Psoas muscle (tissue), 8 donors: ENCODE data around the gene BIRC6. TPM values are rescaled to one million over a fixed set of nuclear protein-coding genes. Genes with fewer than 3 reads are reported as not detected.

Experiments
- ATAC-seq, 4 donors: fragments of 200-7000 bp; cut with Tn5 transposase; one replicate each; pipeline ENCODE4 v1.9.1; 2020; ENCODE audit warnings: moderate library complexity in 3 of 4, mild to moderate bottlenecking in 2 of 4
- DNase-seq, 2 donors: peaks; one replicate each; pipeline ENCODE4 v3.0.0-alpha.2; 2020
- H3K27ac ChIP-seq: fragments of 200-600 bp; one replicate; pipeline ENCODE4 v1.8.0; 2022
- H3K27me3 ChIP-seq, 3 donors: fragments of 200-600 bp in 1 of 3; one replicate each; pipeline versions ENCODE4 v1.6.1 to v1.8.0; 2013 to 2022; ENCODE audit warnings: low read length in 2 of 3, mild to moderate bottlenecking in 2 of 3, moderate library complexity in 1 of 3; ENCODE audit not compliant: insufficient read depth in 3 of 3
- H3K36me3 ChIP-seq, 2 donors: fragments of 200-600 bp in 1 of 2; one replicate each; pipeline versions ENCODE4 v1.6.1 to v1.8.0; 2013 to 2022; ENCODE audit warnings: low read depth in 1 of 2, mild to moderate bottlenecking in 1 of 2, moderate library complexity in 1 of 2; ENCODE audit not compliant: insufficient read depth in 1 of 2
- H3K4me1 ChIP-seq: fragments of 200-600 bp; one replicate; pipeline ENCODE4 v1.8.0; 2022
- H3K4me3 ChIP-seq: fragments of 200-600 bp; one replicate; pipeline ENCODE4 v1.8.0; 2022; ENCODE audit warnings: mild to moderate bottlenecking
- H3K9me3 ChIP-seq: fragments of 200-600 bp; one replicate; pipeline ENCODE4 v1.8.0; 2022
- CTCF ChIP-seq: fragments of 200-600 bp; IDR thresholded peaks from one replicate; pipeline ENCODE4 v1.8.0; 2022; ENCODE audit warnings: antibody characterized with exemption
- WGBS, 3 donors: extraction: QIAGEN DNeasy Blood & Tissue Kit; methylation state at CpG; one replicate each; pipeline versions ENCODE4 v1.1.6 to v1.1.7; 2013; 5-methylcytosine and 5-hydroxymethylcytosine counted together
- intact Hi-C, 2 donors: fragments of 100-400 bp; cut with DNase I; formaldehyde crosslinking; loops; one replicate each; pipeline versions ENCODE4 v1.11.0 to v1.14.2; 2022
- polyA plus RNA-seq, 3 donors: library from polyadenylated mRNA; stranded (reverse); fragments of 200-250 nt; gene quantifications; one replicate each; pipeline ENCODE4 v1.2.3, GENCODE V29; 2013
- total RNA-seq, 4 donors: library from RNA; stranded (reverse); fragmentation: NEBNext Ultra II Directional in 2 of 4; extraction: Animal tissue kit (Norgen Biotek cat#: 25700) in 2 of 4; gene quantifications; one replicate each; pipeline versions ENCODE4 v1.2.1 to v1.2.4, GENCODE V29; 2021 to 2023
- donor health status: healthy with polysubstance abuse.
- donor health status: DM: no; HTN: no; CAD: no; lungs with moderate emphysema.
- donor health status: Bipolar disorder and iron deficiency.
- donor health status: healthy.
- donor health status: DM: yes; HTN: yes; CAD: no.
- donor health status: DM: no; HTN: no; CAD: no.
- donor health status: DM: no; HTN: no; CAD: no.
- donor health status: DM: yes; HTN: yes; CAD: no.

BIRC6 gene
- total and polyA plus RNA-seq, 7 donors: 11.1 to 66.7 (median 38.1) TPM

GRCh38 chr2:32423536-32423935, 66.7 kb downstream of the BIRC6 start:
- no peak overlapping the region for H3K4me3 ChIP-seq
- no peak for TF ChIP-seq CTCF
- H3K36me3 ChIP-seq: no peaks in the 10 kb centered on the region
- DNase-seq (no peak), ATAC-seq (no peak)
- intact Hi-C loops: loop anchor here (10.0 kb wide), 2 partner anchors 49 to 59 kb away; no protein-coding TSS in a partner anchor
- no peaks in the 10 kb centered on the region for H3K27me3 ChIP-seq
- peaks cover 34% of the 10 kb centered on the region for H3K4me1 ChIP-seq
- H3K27ac ChIP-seq: no peak overlapping the region
- no peaks in the 10 kb centered on the region for H3K9me3 ChIP-seq

GRCh38 chr2:32424739-32425138, 67.9 kb downstream of the BIRC6 start:
- H3K9me3 ChIP-seq: no peaks in the 10 kb centered on the region
- no peak overlapping the region for H3K27ac ChIP-seq
- H3K27me3 ChIP-seq: no peaks in the 10 kb centered on the region
- intact Hi-C loops: loop anchor here (10.0 kb wide), 2 partner anchors 50 to 60 kb away; no protein-coding TSS in a partner anchor
- no peaks in the 10 kb centered on the region for H3K36me3 ChIP-seq
- DNase-seq (no peak), ATAC-seq (no peak)
- WGBS, 3 donors: 89 to 92% (median 91%) methylated on average over 5 of the region's 5 CpGs
- no peak overlapping the region for H3K4me3 ChIP-seq
- TF ChIP-seq CTCF: no peak
- peaks cover 39% of the 10 kb centered on the region for H3K4me1 ChIP-seq

GRCh38 chr2:32425719-32426141, 68.9 kb downstream of the BIRC6 start:
- Histone ChIP-seq H3K27ac (peak overlapping the region; percentile 77), H3K9me3 (no peaks in the 10 kb centered on the region), H3K4me1 (peaks cover 39% of the 10 kb centered on the region), H3K27me3 (no peaks in the 10 kb centered on the region), H3K36me3 (peaks cover 0 to 3% of the 10 kb centered on the region in 2 donors), H3K4me3 (peak overlapping the region; percentile 28)
- 27 to 47% (median 28%) methylated on average over 2 of the region's 2 CpGs for WGBS, 3 donors
- ATAC-seq (peak; percentile 68 to 87 (median 78)), DNase-seq (no peak)
- TF ChIP-seq CTCF: no peak
- intact Hi-C loops: loop anchor here (10.0 kb wide), 2 partner anchors 51 to 61 kb away; no protein-coding TSS in a partner anchor

- peak overlapping the region; percentile 9 for H3K4me3 ChIP-seq
- intact Hi-C loops: loop anchor here (10.0 kb wide), 2 partner anchors 53 to 63 kb away; no protein-coding TSS in a partner anchor
- DNase-seq: no peak
- peak overlapping the region; percentile 67 for H3K27ac ChIP-seq
- no peaks in the 10 kb centered on the region for H3K27me3 ChIP-seq
- WGBS, 3 donors: 33 to 46% (median 34%) methylated on average over 6 of the region's 6 CpGs
- H3K4me1 ChIP-seq: peaks cover 35% of the 10 kb centered on the region
- peaks cover 0 to 15% of the 10 kb centered on the region in 2 donors for H3K36me3 ChIP-seq
- peak; percentile 19 to 75 (median 58) for ATAC-seq
- no peak for TF ChIP-seq CTCF
- H3K9me3 ChIP-seq: no peaks in the 10 kb centered on the region
Observed at GRCh38 chr2:32427672-32428610, 71.1 kb downstream of the BIRC6 start.
